ENCODE measurements around the gene EMP3.

Gene EMP3

DNA sequence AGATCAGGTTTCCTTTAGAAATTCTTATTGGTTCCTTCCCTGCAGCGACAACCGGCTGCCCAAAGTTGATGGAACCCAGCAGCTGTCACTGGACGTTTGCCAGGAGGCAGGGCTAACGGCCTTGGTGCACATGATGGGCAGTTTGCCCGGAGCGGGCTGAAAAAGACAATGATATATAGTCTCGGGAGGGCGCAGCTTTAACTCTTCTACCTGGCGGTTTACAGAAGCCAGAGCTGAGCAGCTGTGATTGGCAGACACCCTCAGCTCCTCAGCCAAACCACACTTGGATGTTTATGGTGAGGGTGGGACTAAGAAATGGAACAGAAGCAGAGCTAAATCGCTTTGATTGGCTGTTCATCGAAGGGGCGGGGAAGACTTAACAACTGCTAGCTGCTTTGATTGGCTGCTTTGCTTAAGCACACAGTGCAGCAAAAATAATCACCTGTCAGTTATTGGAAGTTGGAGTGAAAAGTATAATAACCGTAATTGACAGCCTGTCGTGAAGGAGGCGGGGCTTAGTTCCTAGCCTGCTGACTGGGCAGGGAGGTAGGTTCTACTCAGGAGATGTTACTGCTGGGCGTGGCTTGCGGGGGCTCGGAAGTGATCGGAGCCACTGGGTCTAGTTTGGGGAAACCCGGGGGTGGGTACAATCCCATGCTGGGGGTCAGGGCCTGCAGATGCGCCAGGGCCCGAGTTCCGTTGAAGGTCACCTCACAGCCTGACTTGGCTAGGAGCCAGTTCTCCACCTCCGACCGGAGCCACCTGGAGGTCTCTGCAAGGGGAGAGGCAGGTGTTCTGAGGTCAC, 7.5 kb downstream of the EMP3 start:
- no peak for TF ChIP-seq GATA3 (IDR thresholded peaks at IDR 0.05; ENCODE audit: low read depth, low read length)
- TF ChIP-seq GATA2 (IDR thresholded peaks at IDR 0.05; ENCODE audit: low read depth, low read length): no peak

DNA sequence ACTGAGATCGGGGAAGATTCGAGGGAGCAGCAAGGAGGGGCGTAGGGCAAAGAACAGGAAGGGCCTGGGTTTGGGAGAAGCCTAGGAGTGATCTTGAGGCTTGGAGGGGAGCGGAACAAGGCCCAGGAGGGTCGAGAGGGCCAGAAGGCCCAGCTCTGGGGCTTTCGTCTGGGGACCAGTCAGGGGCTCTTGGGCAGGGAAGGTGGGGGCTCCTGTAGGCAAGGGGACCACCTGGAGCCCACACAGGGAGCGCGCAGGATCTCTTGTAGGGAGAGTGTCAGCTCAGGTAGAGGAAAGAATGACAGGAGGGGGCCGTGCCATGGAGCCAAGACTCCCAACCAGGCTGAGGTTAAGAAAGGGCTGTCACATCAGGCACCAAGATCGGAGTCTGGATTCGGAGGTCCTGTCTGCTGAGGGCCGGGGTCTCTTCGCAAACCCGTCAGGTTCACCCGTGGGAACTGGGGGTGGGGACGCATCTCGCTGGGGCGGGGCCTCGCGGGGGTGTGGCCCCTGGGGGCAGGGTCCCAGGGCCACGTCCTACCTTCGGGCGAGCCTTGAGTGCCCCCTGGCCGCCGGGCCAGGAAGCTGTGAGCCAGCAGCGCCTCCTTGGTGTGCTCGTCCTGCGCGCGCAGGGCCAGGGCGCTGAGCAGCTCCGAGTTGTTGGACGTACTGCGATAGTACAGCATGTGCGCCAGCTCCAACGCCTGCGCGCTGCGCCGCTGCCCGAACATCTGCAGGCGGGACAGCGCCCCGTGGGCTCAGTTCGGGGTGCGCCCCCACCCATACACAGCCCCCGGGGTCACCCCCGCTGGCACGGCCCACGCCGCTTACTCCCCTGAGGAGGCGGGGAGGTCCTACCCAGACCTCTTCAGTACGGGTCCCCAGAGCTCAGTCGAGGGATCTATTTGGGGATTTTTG, 8.4 kb downstream of the EMP3 start:
- TF ChIP-seq GATA2 (IDR thresholded peaks at IDR 0.05; ENCODE audit: low read depth, low read length) (no peak), GATA3 (IDR thresholded peaks at IDR 0.05; ENCODE audit: low read depth, low read length) (no peak)

DNA sequence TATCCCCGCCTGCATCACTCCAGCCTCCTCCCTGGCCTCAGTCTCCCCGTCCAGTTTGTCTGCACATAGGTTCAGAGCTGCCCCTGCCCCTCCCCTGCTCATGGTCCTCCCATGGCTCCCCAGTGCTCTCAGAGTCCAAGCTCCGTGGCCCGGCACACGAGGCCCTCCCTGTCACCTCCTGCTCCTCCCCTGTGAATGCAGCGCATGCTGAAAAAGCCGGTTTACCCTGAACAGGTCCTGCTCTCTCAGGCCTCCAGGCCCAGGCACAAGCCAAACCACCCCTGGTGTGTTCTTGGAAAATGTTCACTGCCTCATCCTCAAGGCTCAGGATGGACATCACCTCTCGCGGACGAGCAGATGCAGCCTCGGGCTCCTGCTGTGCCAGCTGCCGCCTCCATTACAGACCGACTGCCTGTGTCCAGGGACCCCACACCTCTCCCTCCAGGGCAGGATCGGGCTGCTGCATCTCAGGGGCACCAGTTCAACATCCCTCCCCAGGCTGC, 13.0 kb downstream of the EMP3 start:
- no peak for TF ChIP-seq GATA3 (IDR thresholded peaks at IDR 0.05; ENCODE audit: low read depth, low read length)
- no peak for TF ChIP-seq GATA2 (IDR thresholded peaks at IDR 0.05; ENCODE audit: low read depth, low read length)

GRCh38 chr19:48338802-48339503, 13.6 kb downstream of the EMP3 start:
- TF ChIP-seq GATA3 (IDR thresholded peaks at IDR 0.05; ENCODE audit: low read depth, low read length): no peak
- no peak for TF ChIP-seq GATA2 (IDR thresholded peaks at IDR 0.05; ENCODE audit: low read depth, low read length)

GRCh38 chr19:48340995-48341394, 15.6 kb downstream of the EMP3 start:
- TF ChIP-seq GATA3 (IDR thresholded peaks at IDR 0.05; ENCODE audit: low read depth, low read length) (no peak), GATA2 (IDR thresholded peaks at IDR 0.05; ENCODE audit: low read depth, low read length) (no peak)

DNA sequence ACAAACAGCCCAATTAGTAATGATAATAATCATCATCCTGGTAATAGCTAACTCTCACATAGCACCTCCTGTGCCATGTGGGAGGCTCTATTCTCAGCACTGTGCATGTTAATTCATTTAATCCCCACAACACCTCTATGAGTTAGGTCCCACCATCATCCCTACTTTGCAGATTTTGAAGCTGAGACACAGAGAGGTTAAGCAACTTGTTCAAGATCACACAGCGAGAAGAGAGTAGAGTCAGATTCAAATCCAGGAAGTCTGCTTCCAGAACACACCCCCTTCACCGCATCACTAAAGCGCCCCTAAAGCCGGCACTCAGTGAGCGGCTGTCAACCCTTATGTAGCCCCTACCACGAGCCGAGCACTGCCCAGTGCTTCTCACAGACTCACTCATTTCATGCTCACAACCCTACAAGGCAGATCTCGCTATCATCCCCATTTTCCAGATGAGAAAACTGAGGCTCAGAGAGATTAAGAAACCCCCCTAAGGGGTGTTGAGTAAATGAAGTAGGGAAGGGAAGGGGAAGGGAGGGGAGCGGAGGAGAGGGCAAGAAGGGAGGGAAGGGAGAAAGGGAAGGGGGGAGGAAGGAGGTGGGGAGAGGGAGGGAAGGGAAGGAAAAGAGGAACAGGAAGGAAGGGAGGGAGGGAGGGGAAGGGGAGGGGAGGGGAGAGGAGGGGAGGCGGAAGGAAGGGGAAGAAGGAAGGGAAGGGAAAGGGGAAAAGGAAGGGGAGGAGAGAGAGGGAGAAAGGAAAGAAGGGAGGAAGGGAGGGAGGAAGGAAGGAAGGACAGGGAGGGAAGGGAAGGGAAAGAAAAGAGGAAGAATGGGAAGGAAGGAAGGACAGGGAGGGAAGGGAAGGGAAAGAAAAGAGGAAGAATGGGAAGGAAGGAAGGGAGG, 16.4 kb downstream of the EMP3 start:
- TF ChIP-seq GATA2 (IDR thresholded peaks at IDR 0.05; ENCODE audit: low read depth, low read length): no peak
- TF ChIP-seq GATA3 (IDR thresholded peaks at IDR 0.05; ENCODE audit: low read depth, low read length): no peak

GRCh38 chr19:48342414-48342738, 17.0 kb downstream of the EMP3 start:
- TF ChIP-seq GATA3 (IDR thresholded peaks at IDR 0.05; ENCODE audit: low read depth, low read length) (no peak), GATA2 (IDR thresholded peaks at IDR 0.05; ENCODE audit: low read depth, low read length) (no peak)

- TF ChIP-seq GATA2 (IDR thresholded peaks at IDR 0.05; ENCODE audit: low read depth, low read length): no peak
- no peak for TF ChIP-seq GATA3 (IDR thresholded peaks at IDR 0.05; ENCODE audit: low read depth, low read length)
Observed at GRCh38 chr19:48342841-48343540, 17.6 kb downstream of the EMP3 start.

GRCh38 chr19:48344892-48345291, 19.5 kb downstream of the EMP3 start:
- TF ChIP-seq GATA2 (IDR thresholded peaks at IDR 0.05; ENCODE audit: low read depth, low read length) (no peak), GATA3 (IDR thresholded peaks at IDR 0.05; ENCODE audit: low read depth, low read length) (no peak)

- TF ChIP-seq GATA3 (IDR thresholded peaks at IDR 0.05; ENCODE audit: low read depth, low read length) (no peak), GATA2 (IDR thresholded peaks at IDR 0.05; ENCODE audit: low read depth, low read length) (no peak)
Observed at GRCh38 chr19:48346191-48346590, 20.8 kb downstream of the EMP3 start.

GRCh38 chr19:48348045-48348444, 22.7 kb downstream of the EMP3 start:
- TF ChIP-seq GATA3 (IDR thresholded peaks at IDR 0.05; ENCODE audit: low read depth, low read length): no peak
- TF ChIP-seq GATA2 (IDR thresholded peaks at IDR 0.05; ENCODE audit: low read depth, low read length): no peak

GRCh38 chr19:48348737-48349136, 23.4 kb downstream of the EMP3 start:
- TF ChIP-seq GATA2 (IDR thresholded peaks at IDR 0.05; ENCODE audit: low read depth, low read length) (no peak), GATA3 (IDR thresholded peaks at IDR 0.05; ENCODE audit: low read depth, low read length) (no peak)

GRCh38 chr19:48350856-48351255, 25.5 kb downstream of the EMP3 start:
- TF ChIP-seq GATA2 (IDR thresholded peaks at IDR 0.05; ENCODE audit: low read depth, low read length) (no peak), GATA3 (IDR thresholded peaks at IDR 0.05; ENCODE audit: low read depth, low read length) (no peak)
